ENCODE measurements around the gene NTRK2.

- TF ChIP-seq CTCF (IDR thresholded peaks at IDR 0.05), result no peak
- TF ChIP-seq POLR2A (IDR thresholded peaks at IDR 0.05), result no peak
- no peak for TF ChIP-seq POLR2AphosphoS5 (IDR thresholded peaks at IDR 0.05; ENCODE audit: insufficient read depth in 1 of 2, low read depth in 1 of 2)
Measured at GRCh38 chr9:84799251-84799650, 129.7 kb downstream of the NTRK2 start.

Data from vagina (tissue), 2 donors.